ENCODE results near the gene ALOXE3. TPM values are rescaled to one million over a fixed set of nuclear protein-coding genes. Genes with fewer than 3 reads are reported as not detected.

The ALOXE3 gene
- total and polyA plus RNA-seq, 2 of the 8 experiments (the other 6 are each of a cell fraction or from before 2014, with no cell fraction given), result 0.26 TPM; not detected in 1

- TF ChIP-seq SUZ12 (IDR thresholded peaks at IDR 0.05; ENCODE audit: low read length) (no peak), RAD21 (IDR thresholded peaks at IDR 0.05 in 1 of 2, conservative IDR thresholded peaks at IDR 0.05 in 1 of 2; ENCODE audit: low read depth in 2 of 2, low read length in 2 of 2) (no peak), PHF8 (conservative IDR thresholded peaks at IDR 0.05; ENCODE audit: low read depth, low read length) (no peak)
Observed at GRCh38 chr17:8100111-8100510, 18.2 kb downstream of the ALOXE3 start (continued).

Data from H1 (cell line).